ENCODE measurements around the gene STK17A.

DNA sequence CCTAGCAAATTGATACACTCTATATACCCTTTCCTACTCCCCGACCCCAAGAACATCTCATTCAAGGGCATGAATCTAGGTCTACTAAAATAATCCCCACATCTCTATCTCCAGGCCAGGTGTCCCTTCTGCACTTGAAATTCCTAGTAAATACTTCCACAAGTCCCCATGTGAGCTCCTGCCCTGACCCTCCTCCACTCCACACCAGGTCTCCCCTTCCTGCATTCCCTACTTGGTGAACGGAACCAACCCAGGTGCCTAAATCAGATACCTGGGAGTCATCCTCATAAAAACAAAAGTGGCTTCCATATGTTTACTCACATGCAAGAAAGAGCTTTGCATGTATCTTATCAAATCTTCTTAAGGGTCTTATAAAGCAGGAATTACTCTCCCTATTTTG lies 77.2 kb downstream of the STK17A start:
- TF ChIP-seq, protein P1, sequence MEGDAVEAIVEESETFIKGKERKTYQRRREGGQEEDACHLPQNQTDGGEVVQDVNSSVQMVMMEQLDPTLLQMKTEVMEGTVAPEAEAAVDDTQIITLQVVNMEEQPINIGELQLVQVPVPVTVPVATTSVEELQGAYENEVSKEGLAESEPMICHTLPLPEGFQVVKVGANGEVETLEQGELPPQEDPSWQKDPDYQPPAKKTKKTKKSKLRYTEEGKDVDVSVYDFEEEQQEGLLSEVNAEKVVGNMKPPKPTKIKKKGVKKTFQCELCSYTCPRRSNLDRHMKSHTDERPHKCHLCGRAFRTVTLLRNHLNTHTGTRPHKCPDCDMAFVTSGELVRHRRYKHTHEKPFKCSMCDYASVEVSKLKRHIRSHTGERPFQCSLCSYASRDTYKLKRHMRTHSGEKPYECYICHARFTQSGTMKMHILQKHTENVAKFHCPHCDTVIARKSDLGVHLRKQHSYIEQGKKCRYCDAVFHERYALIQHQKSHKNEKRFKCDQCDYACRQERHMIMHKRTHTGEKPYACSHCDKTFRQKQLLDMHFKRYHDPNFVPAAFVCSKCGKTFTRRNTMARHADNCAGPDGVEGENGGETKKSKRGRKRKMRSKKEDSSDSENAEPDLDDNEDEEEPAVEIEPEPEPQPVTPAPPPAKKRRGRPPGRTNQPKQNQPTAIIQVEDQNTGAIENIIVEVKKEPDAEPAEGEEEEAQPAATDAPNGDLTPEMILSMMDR (IDR thresholded peaks at IDR 0.05; ENCODE audit: low read depth, low read length): no peak
- no peak for TF ChIP-seq POLR2A (IDR thresholded peaks at IDR 0.05; ENCODE audit: extremely low read depth, insufficient read length)

Measured in NB4 (cell line).